ENCODE results near the gene BBS12. TPM values are rescaled to one million over a fixed set of nuclear protein-coding genes. Genes with fewer than 3 reads are reported as not detected.

Gene BBS12
- polyA plus RNA-seq (2013, experiment 1 of 2): 2.7 TPM
- 2.6 TPM for polyA plus RNA-seq (2013, experiment 2 of 2)

DNA sequence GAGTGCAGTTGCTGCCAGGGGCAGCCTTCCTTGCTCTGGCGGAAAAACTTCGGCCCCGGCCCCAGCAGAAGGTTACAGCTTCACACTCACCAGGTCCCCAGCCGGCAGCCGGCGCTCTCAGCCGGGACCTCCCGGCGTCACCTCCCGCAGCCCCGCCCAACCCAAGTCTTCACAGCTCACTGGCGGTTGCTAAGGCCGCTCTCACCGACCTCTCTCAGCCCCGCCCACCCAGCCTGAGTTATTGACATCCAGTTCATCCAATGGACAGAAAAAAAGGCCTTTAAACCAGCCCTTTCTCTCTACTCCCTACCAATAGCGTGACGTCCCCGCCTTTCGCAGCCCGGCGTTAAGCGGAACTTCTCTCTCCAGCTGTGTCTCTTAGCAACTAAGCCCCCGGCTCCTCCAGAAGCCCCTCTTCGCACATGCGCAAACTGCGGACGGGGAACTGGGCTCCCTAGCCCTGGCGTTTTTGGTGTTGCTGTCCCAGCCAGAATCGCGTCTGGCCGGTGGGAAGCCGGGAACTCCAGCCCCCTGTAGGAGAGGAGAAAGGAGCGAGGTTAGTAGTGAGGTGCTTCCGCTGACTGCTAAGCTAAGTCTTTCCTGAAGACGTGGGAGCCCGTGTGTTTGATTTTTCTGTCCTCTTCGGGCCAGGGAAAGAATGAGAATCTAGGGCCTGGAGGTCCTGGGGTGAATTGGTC, at the start of gene BBS12:
Gene BBS12 (plus strand): TSS at position 376 of the 698 bp plus-strand sequence. CDS start 9,189 bp downstream, outside the sequence.
- peak within 1 kb of the TSS; percentile 55; the same call in 1 of the 2 replicates for H3K9ac ChIP-seq (ENCODE audit: low read depth, low read length)
- H3K27ac ChIP-seq (ENCODE audit: low read depth, low read length): peak within 1 kb of the TSS; percentile 73
- peak within 1 kb of the TSS; percentile 74 for H3K4me3 ChIP-seq (ENCODE audit: low read length)
- no peaks in the 10 kb centered on the region for H3K27me3 ChIP-seq (ENCODE audit: insufficient read depth, low read length)
- WGBS: 1% methylated on average over 37 of the region's 37 CpGs
- H3K9me3 ChIP-seq (ENCODE audit: insufficient read depth, low read depth, low read length): peaks cover 5% of the 10 kb centered on the region
- H3K4me1 ChIP-seq (ENCODE audit: insufficient read depth, low read length): peaks cover 14% of the 10 kb centered on the region
- H3K36me3 ChIP-seq (ENCODE audit: insufficient read depth, low read length): 0 out of 2 replicates have a peak, but pooled peaks cover 3% of the 10 kb centered on the region

DNA sequence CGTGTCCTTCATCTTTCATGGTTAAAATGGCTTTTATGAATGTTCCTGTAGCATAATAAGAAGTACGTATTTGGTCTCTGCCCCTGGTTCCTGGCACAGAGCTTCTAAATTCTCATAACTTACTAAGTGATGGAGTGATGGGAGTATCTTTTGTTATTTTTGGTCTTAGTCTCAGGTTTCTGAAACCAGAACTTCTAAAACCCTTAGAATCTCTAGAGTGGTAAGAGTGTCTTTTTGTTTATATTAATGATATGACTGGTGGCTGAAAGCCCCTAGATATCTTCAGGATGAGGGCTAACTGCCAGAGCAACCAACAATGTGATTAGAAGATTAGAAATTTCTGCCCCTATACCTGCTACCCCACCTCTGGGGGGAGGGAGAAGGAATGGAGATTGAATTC, 45.8 kb upstream of the BBS12 start:
- no peak overlapping the region for H3K9ac ChIP-seq (ENCODE audit: low read depth, low read length)
- 100% methylated on average over 2 of the region's 2 CpGs for WGBS
- H3K36me3 ChIP-seq (ENCODE audit: insufficient read depth, low read length): no peaks in the 10 kb centered on the region
- H3K27me3 ChIP-seq (ENCODE audit: insufficient read depth, low read length): no peaks in the 10 kb centered on the region
- no peak overlapping the region for H3K4me3 ChIP-seq (ENCODE audit: low read length)
- peaks cover 13% of the 10 kb centered on the region for H3K9me3 ChIP-seq (ENCODE audit: insufficient read depth, low read depth, low read length)
- H3K27ac ChIP-seq (ENCODE audit: low read depth, low read length): no peak overlapping the region
- no peaks in the 10 kb centered on the region for H3K4me1 ChIP-seq (ENCODE audit: insufficient read depth, low read length)

DNA sequence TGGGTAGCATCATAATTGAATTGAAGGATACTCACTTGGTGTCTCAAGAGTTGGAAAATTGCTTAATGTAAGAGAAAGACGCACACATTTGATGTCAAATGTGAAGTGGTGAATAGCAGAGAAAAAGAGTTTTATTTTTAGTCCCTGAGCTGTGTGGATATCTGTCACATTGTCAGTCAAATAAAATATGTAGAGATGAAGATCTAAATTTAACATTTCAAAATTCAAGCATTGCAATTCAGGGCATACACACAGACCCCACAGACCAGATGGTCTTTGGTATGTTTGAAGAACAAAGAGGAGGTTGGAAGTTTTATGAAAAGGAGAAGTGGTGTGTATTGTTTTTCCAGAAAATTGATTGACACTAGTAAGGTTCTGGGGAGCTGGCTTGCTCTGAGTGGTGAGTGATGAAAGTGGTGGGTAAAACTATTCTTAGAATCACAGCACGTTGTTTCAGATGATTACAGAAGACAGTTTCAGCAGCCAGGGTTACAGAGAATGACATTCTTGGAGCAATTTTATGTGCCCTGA, 44.9 kb upstream of the BBS12 start:
- WGBS: 90% methylated on average over 2 of the region's 2 CpGs
- Histone ChIP-seq H3K9ac (ENCODE audit: low read depth, low read length) (no peak overlapping the region), H3K36me3 (ENCODE audit: insufficient read depth, low read length) (no peaks in the 10 kb centered on the region), H3K27ac (ENCODE audit: low read depth, low read length) (no peak overlapping the region), H3K4me3 (ENCODE audit: low read length) (no peak overlapping the region), H3K4me1 (ENCODE audit: insufficient read depth, low read length) (no peaks in the 10 kb centered on the region), H3K27me3 (ENCODE audit: insufficient read depth, low read length) (no peaks in the 10 kb centered on the region), H3K9me3 (ENCODE audit: insufficient read depth, low read depth, low read length) (peaks cover 7% of the 10 kb centered on the region; the same call in 1 of the 2 replicates)

DNA sequence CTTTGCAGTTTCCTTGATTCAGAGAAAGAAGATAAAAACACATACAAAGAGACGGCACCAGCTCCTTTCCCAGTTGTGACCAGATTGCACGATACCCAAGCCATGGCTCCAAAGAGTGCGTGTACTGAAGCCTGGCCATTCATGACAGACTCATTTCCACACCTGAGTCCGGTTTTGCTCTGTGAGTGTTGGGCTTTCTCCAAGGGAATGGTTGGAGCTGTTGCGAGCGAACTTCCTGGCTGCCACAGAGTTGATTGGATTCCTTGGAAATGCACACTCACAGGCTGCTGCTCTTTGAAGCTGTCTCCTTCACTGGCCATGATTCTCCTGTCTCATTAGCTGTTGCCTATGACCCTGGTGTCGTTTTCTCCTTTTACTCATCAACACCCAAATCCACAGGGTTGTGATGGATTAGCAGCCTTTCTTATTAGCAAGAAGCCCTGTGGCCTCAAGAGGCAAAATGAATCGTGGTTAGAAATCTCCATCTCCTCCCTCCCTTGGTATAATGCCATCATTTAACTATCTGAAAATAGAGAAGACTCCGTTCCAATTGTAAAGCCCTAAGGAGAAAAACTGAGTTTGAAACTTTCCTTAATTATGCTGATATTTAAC, 43.9 kb upstream of the BBS12 start:
- Histone ChIP-seq H3K9ac (ENCODE audit: low read depth, low read length) (no peak overlapping the region), H3K4me1 (ENCODE audit: insufficient read depth, low read length) (no peaks in the 10 kb centered on the region), H3K36me3 (ENCODE audit: insufficient read depth, low read length) (no peaks in the 10 kb centered on the region), H3K4me3 (ENCODE audit: low read length) (no peak overlapping the region), H3K9me3 (ENCODE audit: insufficient read depth, low read depth, low read length) (0 out of 2 replicates have a peak, but pooled peaks cover 4% of the 10 kb centered on the region), H3K27me3 (ENCODE audit: insufficient read depth, low read length) (no peaks in the 10 kb centered on the region), H3K27ac (ENCODE audit: low read depth, low read length) (no peak overlapping the region)
- 91% methylated on average over 8 of the region's 9 CpGs for WGBS

DNA sequence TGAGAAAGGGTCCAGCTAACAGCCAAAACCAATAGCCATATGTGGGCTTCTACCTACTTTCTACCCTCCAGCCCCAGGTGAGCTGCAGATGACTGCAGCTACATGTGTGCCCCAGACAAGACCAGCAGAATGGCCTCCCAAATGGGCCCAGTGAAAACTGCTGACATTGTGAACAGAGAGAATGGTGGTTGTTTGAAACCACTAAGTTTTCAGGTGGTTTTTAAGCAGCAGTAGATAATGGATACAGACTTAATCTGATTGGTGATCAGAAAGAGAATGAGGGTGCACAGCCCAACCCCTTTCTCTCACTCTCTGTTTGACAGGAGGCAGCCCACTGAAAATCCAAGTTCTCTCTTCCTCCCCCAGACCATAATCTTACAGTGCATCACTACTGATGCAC, 42.5 kb upstream of the BBS12 start:
- Histone ChIP-seq H3K4me3 (ENCODE audit: low read length) (no peak overlapping the region), H3K4me1 (ENCODE audit: insufficient read depth, low read length) (no peaks in the 10 kb centered on the region), H3K9ac (ENCODE audit: low read depth, low read length) (no peak overlapping the region), H3K36me3 (ENCODE audit: insufficient read depth, low read length) (no peaks in the 10 kb centered on the region), H3K27ac (ENCODE audit: low read depth, low read length) (no peak overlapping the region), H3K9me3 (ENCODE audit: insufficient read depth, low read depth, low read length) (no peaks in the 10 kb centered on the region), H3K27me3 (ENCODE audit: insufficient read depth, low read length) (no peaks in the 10 kb centered on the region)

DNA sequence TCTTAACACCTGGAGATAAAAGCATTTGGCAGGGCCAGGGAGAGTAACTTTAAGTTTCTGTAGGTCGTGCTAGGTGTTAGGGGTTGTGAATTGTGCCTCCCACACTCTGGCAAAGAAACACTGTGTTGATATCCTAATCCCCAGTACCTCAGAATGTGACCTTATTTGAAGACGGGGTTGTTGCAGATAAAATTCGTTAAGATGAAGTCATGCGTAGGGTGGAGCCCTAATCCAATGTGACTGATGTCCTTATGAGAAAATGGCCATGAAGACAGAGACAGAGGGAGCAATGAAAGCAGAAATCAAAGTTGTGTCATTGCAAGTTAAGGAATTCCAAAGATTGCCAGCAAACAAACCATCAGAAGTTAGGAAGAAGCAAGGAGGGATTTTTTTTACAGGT, 40.5 kb upstream of the BBS12 start:
- Histone ChIP-seq H3K36me3 (ENCODE audit: insufficient read depth, low read length) (no peaks in the 10 kb centered on the region), H3K4me1 (ENCODE audit: insufficient read depth, low read length) (peaks cover 12% of the 10 kb centered on the region; the same call in 1 of the 2 replicates), H3K9me3 (ENCODE audit: insufficient read depth, low read depth, low read length) (no peaks in the 10 kb centered on the region), H3K4me3 (ENCODE audit: low read length) (no peak overlapping the region), H3K9ac (ENCODE audit: low read depth, low read length) (no peak overlapping the region), H3K27ac (ENCODE audit: low read depth, low read length) (no peak overlapping the region), H3K27me3 (ENCODE audit: insufficient read depth, low read length) (no peaks in the 10 kb centered on the region)
- 68% methylated on average over 4 of the region's 4 CpGs for WGBS

DNA sequence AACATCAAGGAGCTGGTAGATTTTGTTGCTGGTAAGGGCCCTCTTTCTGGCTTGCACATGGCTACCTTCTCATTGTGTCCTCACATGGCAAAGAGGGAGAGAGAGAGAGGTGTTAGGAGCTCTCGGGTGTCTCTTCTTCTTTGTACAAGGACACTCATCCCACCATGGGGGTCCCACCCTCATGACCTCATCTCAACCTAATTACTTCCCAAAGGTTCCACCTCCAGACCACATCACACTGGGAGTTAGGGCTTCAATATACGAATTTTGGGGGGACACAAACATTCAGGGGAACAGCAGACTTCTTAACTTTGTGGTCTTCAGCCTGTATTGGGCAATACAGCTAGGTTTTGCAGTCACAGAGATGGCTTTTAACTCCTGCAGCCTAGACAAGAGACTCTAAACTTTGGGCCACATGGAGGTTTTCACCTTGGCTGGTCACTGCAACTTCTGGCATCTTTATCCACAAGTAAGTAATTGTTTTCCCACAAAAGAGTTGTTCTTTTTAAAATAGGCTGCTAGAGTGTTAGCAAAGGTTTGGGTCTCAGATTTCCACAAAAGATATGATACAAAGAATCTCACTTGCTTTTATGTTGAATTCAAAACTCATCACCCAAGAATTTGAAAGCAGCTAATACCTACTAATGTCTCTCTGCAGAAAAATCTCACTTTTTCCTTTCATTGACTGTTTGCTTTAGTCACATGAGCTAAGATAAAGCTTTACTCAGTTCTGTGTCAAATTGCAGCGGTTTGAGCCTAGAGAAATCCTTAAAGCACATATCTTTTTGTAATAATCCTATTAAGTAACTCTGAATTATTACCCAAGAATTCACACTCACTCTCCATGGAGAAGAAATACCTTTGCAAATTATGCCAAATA, 39.6 kb upstream of the BBS12 start:
- Histone ChIP-seq H3K9me3 (ENCODE audit: insufficient read depth, low read depth, low read length) (no peaks in the 10 kb centered on the region), H3K4me1 (ENCODE audit: insufficient read depth, low read length) (peaks cover 18% of the 10 kb centered on the region; the same call in 1 of the 2 replicates), H3K9ac (ENCODE audit: low read depth, low read length) (no peak overlapping the region), H3K36me3 (ENCODE audit: insufficient read depth, low read length) (no peaks in the 10 kb centered on the region), H3K4me3 (ENCODE audit: low read length) (no peak overlapping the region), H3K27ac (ENCODE audit: low read depth, low read length) (no peak overlapping the region), H3K27me3 (ENCODE audit: insufficient read depth, low read length) (no peaks in the 10 kb centered on the region)
- 37% methylated on average over 2 of the region's 3 CpGs for WGBS

DNA sequence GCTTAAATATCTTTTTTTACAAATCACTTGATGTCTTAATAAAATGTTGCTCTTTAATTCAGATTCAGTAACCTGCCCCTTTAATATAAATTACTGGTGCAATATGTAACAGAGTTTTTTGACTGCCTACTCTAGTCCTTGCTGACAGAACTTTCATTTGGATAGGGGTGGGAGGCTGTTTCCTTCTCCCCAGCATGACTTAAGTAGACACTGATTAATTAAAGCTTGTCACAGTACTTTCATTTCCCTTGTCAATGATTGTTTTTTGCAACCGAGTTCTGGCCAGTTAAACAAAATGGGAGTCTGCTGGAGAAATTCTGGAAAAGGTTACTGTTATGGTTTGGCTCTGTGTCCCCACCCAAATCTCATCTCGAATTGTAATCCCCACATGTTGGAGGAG, 37.3 kb upstream of the BBS12 start:
- H3K9me3 ChIP-seq (ENCODE audit: insufficient read depth, low read depth, low read length): no peaks in the 10 kb centered on the region
- H3K27ac ChIP-seq (ENCODE audit: low read depth, low read length): no peak overlapping the region
- no peak overlapping the region for H3K9ac ChIP-seq (ENCODE audit: low read depth, low read length)
- H3K4me1 ChIP-seq (ENCODE audit: insufficient read depth, low read length): peaks cover 18% of the 10 kb centered on the region; the same call in 1 of the 2 replicates
- 96% methylated on average over 2 of the region's 2 CpGs for WGBS
- H3K27me3 ChIP-seq (ENCODE audit: insufficient read depth, low read length): no peaks in the 10 kb centered on the region
- no peaks in the 10 kb centered on the region for H3K36me3 ChIP-seq (ENCODE audit: insufficient read depth, low read length)
- no peak overlapping the region for H3K4me3 ChIP-seq (ENCODE audit: low read length)

DNA sequence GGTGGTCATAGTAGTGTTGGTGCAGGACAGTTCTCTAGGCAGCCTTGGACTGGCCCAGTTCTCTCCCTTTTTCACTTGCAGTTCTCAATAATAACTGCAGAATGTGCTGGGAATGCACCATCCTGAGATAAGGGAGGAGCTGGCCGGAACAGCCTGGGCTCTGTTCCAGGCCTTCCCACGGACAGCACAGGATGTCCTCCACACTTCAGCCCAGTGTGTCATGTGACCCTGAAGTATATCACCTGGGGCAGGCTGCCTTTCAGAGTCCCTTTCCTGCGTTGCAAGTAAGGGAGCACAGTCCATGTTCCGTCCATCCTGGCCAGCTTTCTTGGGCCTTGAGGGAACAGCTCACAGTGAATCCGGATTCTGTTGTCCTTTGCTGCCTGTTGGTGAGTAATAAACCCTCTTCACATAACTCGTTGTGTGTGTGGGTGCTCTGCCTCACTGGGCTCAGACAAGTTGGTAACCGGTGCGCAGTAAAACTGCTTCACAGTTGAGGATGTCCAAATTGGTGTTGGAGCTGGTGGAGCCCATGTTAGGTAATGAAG, 32.3 kb upstream of the BBS12 start:
- no peaks in the 10 kb centered on the region for H3K9me3 ChIP-seq (ENCODE audit: insufficient read depth, low read depth, low read length)
- H3K36me3 ChIP-seq (ENCODE audit: insufficient read depth, low read length): no peaks in the 10 kb centered on the region
- no peak overlapping the region for H3K27ac ChIP-seq (ENCODE audit: low read depth, low read length)
- 86% methylated on average over 8 of the region's 8 CpGs for WGBS
- peaks cover 18% of the 10 kb centered on the region; the same call in 1 of the 2 replicates for H3K4me1 ChIP-seq (ENCODE audit: insufficient read depth, low read length)
- H3K27me3 ChIP-seq (ENCODE audit: insufficient read depth, low read length): no peaks in the 10 kb centered on the region
- H3K4me3 ChIP-seq (ENCODE audit: low read length): no peak overlapping the region
- H3K9ac ChIP-seq (ENCODE audit: low read depth, low read length): no peak overlapping the region

DNA sequence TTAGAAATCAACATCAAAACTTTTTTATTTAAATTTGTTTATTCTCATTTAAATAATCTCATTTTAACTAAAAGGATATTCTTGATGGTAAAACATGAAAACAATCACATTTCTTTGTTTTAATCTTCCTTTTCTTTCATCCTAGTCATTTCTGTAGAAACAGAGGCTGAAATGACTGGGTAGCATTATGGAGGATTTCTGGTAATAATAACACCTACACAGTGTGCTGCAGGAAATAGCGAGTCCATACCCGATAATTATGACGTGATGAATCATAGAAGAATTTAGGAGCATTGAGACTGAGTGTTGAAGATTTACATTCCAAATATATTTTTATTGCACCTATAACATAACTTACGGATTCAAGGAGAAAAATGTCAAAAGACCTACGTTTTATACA, 31.4 kb upstream of the BBS12 start:
- Histone ChIP-seq H3K9ac (ENCODE audit: low read depth, low read length) (no peak overlapping the region), H3K27ac (ENCODE audit: low read depth, low read length) (no peak overlapping the region), H3K4me3 (ENCODE audit: low read length) (no peak overlapping the region), H3K4me1 (ENCODE audit: insufficient read depth, low read length) (peaks cover 15% of the 10 kb centered on the region; the same call in 1 of the 2 replicates), H3K9me3 (ENCODE audit: insufficient read depth, low read depth, low read length) (no peaks in the 10 kb centered on the region), H3K36me3 (ENCODE audit: insufficient read depth, low read length) (no peaks in the 10 kb centered on the region), H3K27me3 (ENCODE audit: insufficient read depth, low read length) (no peaks in the 10 kb centered on the region)
- WGBS: 91% methylated on average over 4 of the region's 5 CpGs
